ENCODE measurements around the gene CDK11B. TPM values are rescaled to one million over a fixed set of nuclear protein-coding genes. Genes with fewer than 3 reads are reported as not detected.
"Not testable (repeated sequence)": the region's sequence is repeated elsewhere in the genome, so short reads cannot be mapped to it uniquely, and the experiment has no call there.

Gene CDK11B
- total RNA-seq, 8 experiments from 2014 or later: 15.5 to 32.9 (median 23.5) TPM

DNA sequence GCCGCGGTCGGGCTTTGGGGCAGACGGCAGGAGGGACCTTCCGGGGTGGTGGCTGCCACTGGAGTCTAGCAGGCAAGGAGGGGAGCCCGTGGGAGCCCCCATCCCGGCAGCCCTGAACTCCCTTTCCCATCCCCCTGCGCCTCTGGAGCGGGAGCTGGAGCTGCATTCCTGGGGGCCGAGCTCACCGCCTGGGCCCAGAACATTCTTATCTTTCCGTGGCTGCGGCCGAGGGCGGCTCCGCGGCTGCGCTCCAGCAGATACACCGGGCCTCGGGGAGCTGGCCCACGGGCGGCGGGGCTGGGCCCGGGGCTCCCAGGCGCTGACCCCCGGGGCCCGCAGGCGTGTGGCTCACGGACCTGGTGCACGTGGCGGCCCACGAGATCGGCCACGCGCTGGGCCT, 25.4 kb downstream of the CDK11B start:
- WGBS, 10 experiments: no CpG with 5 or more reads among the region's 35 CpGs
- ATAC-seq (replicated peaks in 6 of 8): not testable (repeated sequence)

GRCh38 chr1:1631782-1632420, 26.9 kb downstream of the CDK11B start, which contains the start of gene MMP23B:
Gene MMP23B, plus strand, starts transcription at chr1:1632173. Its CDS starts 46 bp downstream, at chr1:1632219.
- H3K4me3 ChIP-seq: peak within 1 kb of the TSS in 4 of 5 donors; percentile 0 to 34 (median 14)
- peak within 1 kb of the TSS; percentile 75 to 87 for H3K27ac ChIP-seq
- in situ Hi-C loops (cut with MboI; ENCODE audit: low pct_unique_long_range_greater_than_20kb in 2 of 9, low sequenced_read_pairs in 9 of 9, unreplicated experiment in 9 of 9): no loop called here
- peak in 4 of 8 experiments; percentile 3 to 28 (median 20) for ATAC-seq (replicated peaks in 6 of 8)
- peaks cover 3 to 14% of the 10 kb centered on the region in 2 donors for H3K4me1 ChIP-seq (replicated peaks in 1 of 2)
- WGBS, 10 experiments: no CpG with 5 or more reads among the region's 48 CpGs

More for the DNA sequence above, 25.4 kb downstream of the CDK11B start:
- in situ Hi-C loops (cut with MboI; ENCODE audit: low pct_unique_long_range_greater_than_20kb in 2 of 9, low sequenced_read_pairs in 9 of 9, unreplicated experiment in 9 of 9); H3K4me3 ChIP-seq; H3K27ac ChIP-seq: not testable (repeated sequence)
- H3K4me1 ChIP-seq (replicated peaks in 1 of 2): peaks cover 3 to 14% of the 10 kb centered on the region in 2 donors

GRCh38 chr1:1630965-1631781, 27.6 kb downstream of the CDK11B start:
- WGBS, 10 experiments: 30% methylated on average over 7 of the region's 79 CpGs; no CpG with 5 or more reads in 9 of the 10 experiments
- in situ Hi-C loops (cut with MboI; ENCODE audit: low pct_unique_long_range_greater_than_20kb in 2 of 9, low sequenced_read_pairs in 9 of 9, unreplicated experiment in 9 of 9): no loop called here
- peak; percentile 23 to 54 (median 36) for ATAC-seq (replicated peaks in 6 of 8)
- H3K4me1 ChIP-seq (replicated peaks in 1 of 2): peaks cover 3 to 14% of the 10 kb centered on the region in 2 donors
- H3K4me3 ChIP-seq: peak overlapping the region in 3 of 5 donors; percentile 10 to 34 (median 18)
- H3K27ac ChIP-seq: peak overlapping the region; percentile 75 to 87

- in situ Hi-C loops (cut with MboI; ENCODE audit: low pct_unique_long_range_greater_than_20kb in 2 of 9, low sequenced_read_pairs in 9 of 9, unreplicated experiment in 9 of 9): no loop called here
- Histone ChIP-seq H3K4me1 (replicated peaks in 1 of 2) (peaks cover 3 to 14% of the 10 kb centered on the region in 2 donors), H3K27ac (peak overlapping the region; percentile 75 to 87), H3K4me3 (peak overlapping the region in 3 of 5 donors; percentile 10 to 34 (median 18))
- 12 to 17% (median 13%) methylated on average over 3 of the region's 81 CpGs; no CpG with 5 or more reads in 7 of the 10 experiments for WGBS, 10 experiments
- peak; percentile 3 to 77 (median 65) for ATAC-seq (replicated peaks in 6 of 8)
Observed at GRCh38 chr1:1630191-1630964, 28.4 kb downstream of the CDK11B start.

- peak in 4 of 8 experiments; percentile 15 to 45 (median 44) for ATAC-seq (replicated peaks in 6 of 8)
- in situ Hi-C loops (cut with MboI; ENCODE audit: low pct_unique_long_range_greater_than_20kb in 2 of 9, low sequenced_read_pairs in 9 of 9, unreplicated experiment in 9 of 9): no loop called here
- H3K27ac ChIP-seq: peak overlapping the region in 1 of 2 donors; percentile 43
Observed at GRCh38 chr1:1629430-1630190, 29.2 kb downstream of the CDK11B start.

DNA sequence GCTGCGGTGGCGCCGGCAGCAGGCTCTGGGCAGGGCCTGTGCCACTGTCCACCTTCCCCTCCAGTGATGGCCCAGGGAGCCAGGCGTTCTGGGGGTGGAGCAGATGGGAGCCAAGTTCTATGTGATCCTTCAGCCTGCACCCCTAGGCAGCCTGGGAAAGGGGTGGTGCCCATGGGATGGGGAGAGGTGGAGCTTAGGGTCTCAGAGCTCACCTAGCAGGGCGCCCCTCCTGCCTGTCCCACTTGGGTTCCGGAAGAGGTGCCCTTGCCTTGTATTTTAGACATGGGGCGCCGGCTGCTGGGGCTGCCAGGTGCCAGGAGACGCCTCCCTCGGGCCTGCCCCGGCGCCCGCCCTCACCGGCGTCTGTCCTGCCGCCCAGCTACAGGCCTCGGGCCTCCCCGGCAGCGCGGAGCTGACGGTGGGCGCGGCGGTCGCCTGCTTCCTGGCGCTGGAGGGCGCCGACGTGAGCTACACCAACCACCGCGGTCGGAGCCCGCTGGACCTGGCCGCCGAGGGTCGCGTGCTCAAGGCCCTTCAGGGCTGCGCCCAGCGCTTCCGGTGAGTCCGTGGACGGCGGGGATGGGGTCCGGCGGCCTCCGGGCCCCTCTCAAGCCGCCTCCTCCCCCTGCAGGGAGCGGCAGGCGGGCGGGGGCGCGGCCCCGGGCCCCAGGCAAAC, 29.9 kb downstream of the CDK11B start:
- 46 to 100% (median 89%) methylated on average over 1 to 19 of the region's 53 CpGs; no CpG with 5 or more reads in 7 of the 10 experiments for WGBS, 10 experiments
- peaks cover 3 to 14% of the 10 kb centered on the region in 2 donors for H3K4me1 ChIP-seq (replicated peaks in 1 of 2)
- no peak for ATAC-seq (replicated peaks in 6 of 8)
- H3K4me3 ChIP-seq: no peak overlapping the region
- no peak overlapping the region for H3K27ac ChIP-seq
- in situ Hi-C loops (cut with MboI; ENCODE audit: low pct_unique_long_range_greater_than_20kb in 2 of 9, low sequenced_read_pairs in 9 of 9, unreplicated experiment in 9 of 9): no loop called here

More at GRCh38 chr1:1629430-1630190, 29.2 kb downstream of the CDK11B start:
- Histone ChIP-seq H3K4me1 (replicated peaks in 1 of 2) (peaks cover 3 to 14% of the 10 kb centered on the region in 2 donors), H3K4me3 (peak overlapping the region in 1 of 5 donors; percentile 34)
- WGBS, 10 experiments: 40% methylated on average over 1 of the region's 48 CpGs; no CpG with 5 or more reads in 9 of the 10 experiments

GRCh38 chr1:1627829-1628753, 30.7 kb downstream of the CDK11B start:
- Histone ChIP-seq H3K4me1 (replicated peaks in 1 of 2) (peaks cover 3 to 14% of the 10 kb centered on the region in 2 donors), H3K4me3 (no peak overlapping the region), H3K27ac (no peak overlapping the region)
- in situ Hi-C loops (cut with MboI; ENCODE audit: low pct_unique_long_range_greater_than_20kb in 2 of 9, low sequenced_read_pairs in 9 of 9, unreplicated experiment in 9 of 9): no loop called here
- 68 to 100% (median 87%) methylated on average over 5 to 38 of the region's 53 CpGs; no CpG with 5 or more reads in 5 of the 10 experiments for WGBS, 10 experiments
- ATAC-seq (replicated peaks in 6 of 8): no peak

DNA sequence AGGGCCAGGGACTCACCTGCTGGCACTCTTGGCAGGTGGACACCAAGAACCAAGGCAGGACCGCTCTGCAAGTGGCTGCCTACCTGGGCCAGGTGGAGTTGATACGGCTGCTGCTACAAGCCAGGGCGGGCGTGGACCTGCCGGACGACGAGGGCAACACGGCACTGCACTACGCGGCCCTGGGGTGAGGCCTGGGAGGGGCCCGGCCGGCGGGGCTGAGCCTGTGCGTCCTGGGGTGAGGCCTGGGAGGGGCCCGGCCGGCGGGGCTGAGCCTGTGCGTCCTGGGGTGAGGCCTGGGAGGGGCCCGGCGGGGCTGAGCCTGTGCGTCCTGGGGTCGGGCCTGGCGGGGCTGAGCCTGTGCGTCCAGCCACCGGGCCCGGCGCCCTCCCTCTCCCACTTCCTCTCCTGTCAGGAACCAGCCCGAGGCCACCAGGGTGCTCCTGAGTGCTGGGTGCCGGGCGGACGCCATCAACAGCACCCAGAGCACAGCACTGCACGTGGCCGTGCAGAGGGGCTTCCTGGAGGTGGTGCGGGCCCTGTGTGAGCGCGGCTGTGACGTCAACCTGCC, 31.5 kb downstream of the CDK11B start:
- H3K27ac ChIP-seq: no peak overlapping the region
- H3K4me1 ChIP-seq (replicated peaks in 1 of 2): peaks cover 3 to 14% of the 10 kb centered on the region in 2 donors
- in situ Hi-C loops (cut with MboI; ENCODE audit: low pct_unique_long_range_greater_than_20kb in 2 of 9, low sequenced_read_pairs in 9 of 9, unreplicated experiment in 9 of 9): no loop called here
- ATAC-seq (replicated peaks in 6 of 8): peak in 1 of 8 experiments; percentile 14
- 75 to 88% (median 83%) methylated on average over 2 to 8 of the region's 37 CpGs; no CpG with 5 or more reads in 6 of the 10 experiments for WGBS, 10 experiments
- H3K4me3 ChIP-seq: no peak overlapping the region

DNA sequence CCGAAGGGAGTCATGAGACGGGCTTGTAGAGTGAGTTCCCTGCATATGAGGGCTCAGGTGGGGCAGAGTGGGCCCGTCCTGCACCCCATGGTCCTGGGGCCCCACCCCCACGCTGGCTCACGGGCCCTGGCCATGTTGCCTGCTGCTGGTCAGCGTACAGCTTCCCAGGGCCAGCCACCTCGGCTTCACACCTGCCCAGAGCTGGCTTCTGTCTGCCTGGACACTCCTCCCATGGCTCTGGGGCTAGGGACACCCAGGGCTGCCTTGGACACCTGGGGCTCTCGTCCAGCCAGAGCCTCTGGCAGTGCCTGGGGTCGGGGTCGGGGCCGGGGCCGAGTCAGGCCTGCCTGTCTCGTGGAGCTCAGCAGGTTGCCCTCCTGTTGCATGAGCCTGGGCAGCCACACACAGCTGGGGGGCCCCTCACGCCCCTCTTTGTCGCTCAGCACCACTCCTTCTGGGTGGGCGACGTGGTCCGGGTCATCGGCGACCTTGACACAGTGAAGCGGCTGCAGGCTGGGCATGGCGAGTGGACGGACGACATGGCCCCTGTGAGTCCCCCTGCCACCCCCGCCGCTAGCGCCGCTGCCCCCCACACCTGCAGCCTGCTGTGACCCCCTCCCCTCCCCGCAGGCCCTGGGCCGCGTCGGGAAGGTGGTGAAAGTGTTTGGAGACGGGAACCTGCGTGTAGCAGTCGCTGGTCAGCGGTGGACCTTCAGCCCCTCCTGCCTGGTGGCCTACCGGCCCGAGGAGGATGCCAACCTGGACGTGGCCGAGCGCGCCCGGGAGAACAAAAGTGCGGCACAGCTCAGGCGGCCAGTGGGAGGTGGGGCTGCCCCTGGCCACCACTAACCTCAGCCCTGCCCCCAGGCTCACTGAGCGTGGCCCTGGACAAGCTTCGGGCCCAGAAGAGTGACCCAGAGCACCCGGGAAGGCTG, 32.3 kb downstream of the CDK11B start:
- no peak overlapping the region for H3K4me3 ChIP-seq
- WGBS, 10 experiments: 93 to 100% (median 100%) methylated on average over 1 to 7 of the region's 48 CpGs; no CpG with 5 or more reads in 7 of the 10 experiments
- in situ Hi-C loops (cut with MboI; ENCODE audit: low pct_unique_long_range_greater_than_20kb in 2 of 9, low sequenced_read_pairs in 9 of 9, unreplicated experiment in 9 of 9): no loop called here
- peaks cover 0 to 6% of the 10 kb centered on the region in 2 donors for H3K4me1 ChIP-seq (replicated peaks in 1 of 2)
- no peak for ATAC-seq (replicated peaks in 6 of 8)
- no peak overlapping the region for H3K27ac ChIP-seq

- Histone ChIP-seq H3K4me1 (replicated peaks in 1 of 2) (peaks cover 0 to 3% of the 10 kb centered on the region in 2 donors), H3K27ac (no peak overlapping the region), H3K4me3 (no peak overlapping the region)
- in situ Hi-C loops (cut with MboI; ENCODE audit: low pct_unique_long_range_greater_than_20kb in 2 of 9, low sequenced_read_pairs in 9 of 9, unreplicated experiment in 9 of 9): no loop called here
- 100% methylated on average over 1 of the region's 8 CpGs; no CpG with 5 or more reads in 9 of the 10 experiments for WGBS, 10 experiments
- no peak for ATAC-seq (replicated peaks in 6 of 8)
Observed at GRCh38 chr1:1625824-1626206, 33.0 kb downstream of the CDK11B start.
